ENCODE measurements around the gene GCN1. TPM values are rescaled to one million over a fixed set of nuclear protein-coding genes. Genes with fewer than 3 reads are reported as not detected.

The GCN1 gene
- total RNA-seq, 1 donor from 2014 or later: 77.2 TPM

DNA sequence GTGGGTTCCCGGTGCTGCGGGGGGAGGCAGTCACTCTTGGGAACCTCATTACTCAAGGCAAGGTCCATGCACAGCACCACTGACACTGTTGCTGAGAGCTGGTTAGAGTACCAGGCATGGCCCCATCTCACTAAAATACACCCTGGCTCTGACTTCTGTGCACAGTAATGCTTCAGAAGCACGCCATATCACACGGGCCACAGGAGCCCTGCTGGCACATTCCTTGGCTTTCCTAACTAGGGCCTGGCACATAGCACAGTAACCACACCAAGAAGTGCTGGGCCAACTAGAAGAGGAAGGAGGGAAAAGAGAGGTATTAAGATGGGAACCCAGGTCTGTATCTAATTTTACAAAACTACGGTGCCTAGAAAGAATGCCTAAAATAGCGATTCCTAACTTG lies 64.5 kb downstream of the GCN1 start:
- Histone ChIP-seq H3K9me3 (no peaks in the 10 kb centered on the region), H3K36me3 (peaks cover 84% of the 10 kb centered on the region), H3K4me3 (no peak overlapping the region), H3K4me1 (peaks cover 5% of the 10 kb centered on the region), H3K27me3 (no peaks in the 10 kb centered on the region), H3K27ac (no peak overlapping the region)
- intact Hi-C loops (cut with DNase I): no loop called here
- DNase-seq (no peak), ATAC-seq (no peak)
- TF ChIP-seq, protein P1, sequence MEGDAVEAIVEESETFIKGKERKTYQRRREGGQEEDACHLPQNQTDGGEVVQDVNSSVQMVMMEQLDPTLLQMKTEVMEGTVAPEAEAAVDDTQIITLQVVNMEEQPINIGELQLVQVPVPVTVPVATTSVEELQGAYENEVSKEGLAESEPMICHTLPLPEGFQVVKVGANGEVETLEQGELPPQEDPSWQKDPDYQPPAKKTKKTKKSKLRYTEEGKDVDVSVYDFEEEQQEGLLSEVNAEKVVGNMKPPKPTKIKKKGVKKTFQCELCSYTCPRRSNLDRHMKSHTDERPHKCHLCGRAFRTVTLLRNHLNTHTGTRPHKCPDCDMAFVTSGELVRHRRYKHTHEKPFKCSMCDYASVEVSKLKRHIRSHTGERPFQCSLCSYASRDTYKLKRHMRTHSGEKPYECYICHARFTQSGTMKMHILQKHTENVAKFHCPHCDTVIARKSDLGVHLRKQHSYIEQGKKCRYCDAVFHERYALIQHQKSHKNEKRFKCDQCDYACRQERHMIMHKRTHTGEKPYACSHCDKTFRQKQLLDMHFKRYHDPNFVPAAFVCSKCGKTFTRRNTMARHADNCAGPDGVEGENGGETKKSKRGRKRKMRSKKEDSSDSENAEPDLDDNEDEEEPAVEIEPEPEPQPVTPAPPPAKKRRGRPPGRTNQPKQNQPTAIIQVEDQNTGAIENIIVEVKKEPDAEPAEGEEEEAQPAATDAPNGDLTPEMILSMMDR (IDR thresholded peaks at IDR 0.05): no peak

DNA sequence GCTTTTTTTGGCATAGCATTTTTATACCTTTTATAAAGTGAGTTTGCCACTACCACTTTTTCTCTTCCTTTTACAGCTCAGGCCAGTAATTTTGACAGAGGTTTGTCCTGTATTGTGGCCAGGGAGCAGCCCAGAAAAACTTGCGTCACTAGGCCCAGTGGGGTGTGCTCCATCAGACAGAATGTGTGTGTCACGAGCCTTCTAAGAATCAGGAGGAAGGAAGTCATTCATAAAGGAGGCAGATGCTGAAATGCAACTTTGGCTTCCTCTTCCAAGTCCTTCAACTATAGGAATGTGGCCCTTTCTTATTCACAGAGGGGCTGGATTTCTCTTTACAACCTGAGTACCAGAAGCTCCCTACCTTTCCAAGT lies 67.9 kb downstream of the GCN1 start:
- Histone ChIP-seq H3K9me3 (no peaks in the 10 kb centered on the region), H3K27me3 (no peaks in the 10 kb centered on the region), H3K36me3 (peaks cover 51% of the 10 kb centered on the region), H3K27ac (peak overlapping the region; percentile 63), H3K4me1 (peaks cover 5% of the 10 kb centered on the region), H3K4me3 (no peak overlapping the region)
- DNase-seq (no peak), ATAC-seq (peak; percentile 89)
- TF ChIP-seq, protein P1 (IDR thresholded peaks at IDR 0.05): no peak
- intact Hi-C loops (cut with DNase I): no loop called here

DNA sequence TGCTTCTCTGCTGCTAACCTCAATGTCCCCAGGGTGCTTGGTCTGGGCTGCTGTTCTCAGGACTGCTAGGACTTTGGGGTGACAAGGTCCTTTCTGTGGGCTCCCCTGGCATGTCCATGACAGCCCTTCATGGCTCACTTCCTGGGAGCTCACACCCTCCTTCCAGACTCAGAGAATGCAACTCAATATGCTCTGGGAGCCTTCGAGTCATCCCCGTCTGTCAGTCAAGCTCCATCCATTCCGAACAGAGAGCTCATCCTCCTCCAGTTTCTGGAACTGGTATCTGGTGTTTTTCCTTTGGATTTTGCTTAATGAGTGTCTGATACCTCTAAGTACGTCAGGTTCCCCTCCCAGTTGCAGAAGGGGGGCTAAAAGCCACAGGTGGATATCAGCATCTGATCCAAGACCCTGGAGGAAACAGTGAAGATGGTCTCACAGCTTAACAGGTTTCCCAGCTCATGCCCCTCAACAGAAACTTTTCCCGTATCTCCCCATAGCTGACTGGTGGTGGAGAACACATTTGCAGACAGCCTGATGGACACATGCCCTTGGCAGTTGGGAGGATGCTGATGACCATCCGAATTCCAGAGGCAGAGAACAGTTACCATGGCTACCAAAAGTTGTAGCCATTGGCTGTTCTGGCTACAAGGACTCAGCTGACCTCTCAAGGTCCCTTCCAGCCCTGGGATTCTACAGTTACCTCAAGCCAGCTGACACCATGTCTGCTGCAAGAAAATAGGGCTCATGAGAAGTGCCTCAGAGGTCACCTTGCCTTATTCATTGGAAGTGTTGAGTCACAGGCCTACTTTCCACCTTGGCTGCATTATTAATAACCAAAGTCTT lies 68.5 kb downstream of the GCN1 start:
- H3K36me3 ChIP-seq: peaks cover 44% of the 10 kb centered on the region
- intact Hi-C loops (cut with DNase I): no loop called here
- no peak for DNase-seq
- ATAC-seq: no peak
- no peaks in the 10 kb centered on the region for H3K9me3 ChIP-seq
- H3K27ac ChIP-seq: peak overlapping the region; percentile 63
- TF ChIP-seq, protein P1 (IDR thresholded peaks at IDR 0.05): no peak
- H3K27me3 ChIP-seq: no peaks in the 10 kb centered on the region
- H3K4me3 ChIP-seq: no peak overlapping the region
- peaks cover 5% of the 10 kb centered on the region for H3K4me1 ChIP-seq

DNA sequence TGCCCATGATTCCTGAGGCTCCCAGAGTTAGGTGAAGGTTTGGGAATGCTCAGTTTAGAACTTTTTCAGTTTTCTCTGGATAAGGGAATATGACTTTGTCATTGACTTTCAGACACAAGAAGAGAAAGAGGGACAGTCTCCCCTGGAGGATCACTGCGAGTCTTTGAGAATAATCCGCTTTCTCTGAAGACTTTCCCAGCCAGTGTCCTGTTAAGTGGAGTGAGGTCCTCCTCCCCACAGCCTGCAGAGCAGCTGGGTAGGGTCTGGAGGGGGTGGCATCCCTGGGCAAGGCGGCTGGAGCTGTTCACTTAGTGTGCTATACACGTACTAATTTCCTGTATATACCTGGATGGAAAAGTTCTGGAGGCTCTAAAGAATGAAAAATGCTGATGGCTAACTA lies 69.5 kb downstream of the GCN1 start:
- H3K9me3 ChIP-seq: no peaks in the 10 kb centered on the region
- ATAC-seq: no peak
- no peaks in the 10 kb centered on the region for H3K27me3 ChIP-seq
- H3K27ac ChIP-seq: no peak overlapping the region
- intact Hi-C loops (cut with DNase I): no loop called here
- no peak for DNase-seq
- H3K36me3 ChIP-seq: peaks cover 35% of the 10 kb centered on the region
- H3K4me1 ChIP-seq: peaks cover 5% of the 10 kb centered on the region
- no peak overlapping the region for H3K4me3 ChIP-seq
- TF ChIP-seq, protein P1 (IDR thresholded peaks at IDR 0.05): no peak

DNA sequence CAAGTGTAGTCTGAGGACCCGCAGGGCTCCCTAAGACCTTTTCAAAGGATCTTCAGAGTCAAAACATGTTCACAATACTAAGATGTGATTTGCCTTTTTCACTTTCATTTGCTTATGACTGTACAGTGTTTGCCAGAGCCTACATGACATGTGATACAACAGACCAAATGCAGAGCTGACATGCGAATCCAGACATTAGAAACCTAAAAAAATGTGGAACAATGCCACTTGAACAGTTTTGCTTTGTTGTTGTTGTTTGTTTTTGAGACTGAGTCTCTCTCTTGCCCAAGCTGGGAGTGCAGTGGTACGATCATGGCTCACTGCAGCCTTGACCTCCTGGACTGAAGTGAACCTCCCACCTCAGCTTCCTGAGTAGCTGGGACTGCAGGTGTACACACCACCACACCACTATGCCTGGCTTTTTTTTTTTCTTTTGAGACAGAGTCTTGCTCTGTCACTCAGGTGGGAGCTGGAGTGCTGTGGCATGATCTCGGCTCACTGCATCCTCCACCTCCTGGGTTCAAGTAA lies 72.7 kb downstream of the GCN1 start:
- H3K4me1 ChIP-seq: peaks cover 26% of the 10 kb centered on the region

More for the DNA sequence above, 72.7 kb downstream of the GCN1 start:
- Histone ChIP-seq H3K9me3 (no peaks in the 10 kb centered on the region), H3K36me3 (peaks cover 3% of the 10 kb centered on the region), H3K27ac (no peak overlapping the region), H3K4me3 (no peak overlapping the region), H3K27me3 (no peaks in the 10 kb centered on the region)
- DNase-seq: no peak
- intact Hi-C loops (cut with DNase I): no loop called here
- ATAC-seq: no peak
- TF ChIP-seq, protein P1 (IDR thresholded peaks at IDR 0.05): no peak

Data from upper lobe of right lung (tissue), 1 donor.